Lung microvascular endothelial cell (primary cell): ENCODE data around the gene ERG. TPM values are rescaled to one million over a fixed set of nuclear protein-coding genes. Genes with fewer than 3 reads are reported as not detected.
A peak's percentile ranks its signal among the peaks of the same experiment; 100 is the strongest.

Source experiments
- DNase-seq, 2 donors: peaks; one replicate each; pipeline versions ENCODE4 v3.0.0 to v3.0.0-alpha.2; 2010; ENCODE audit warnings: low read depth in 2 of 2
- total RNA-seq: library from RNA; depleted of rRNA; stranded (reverse); fragments of >200 nt; gene quantifications from 2 replicates; pipeline ENCODE4 v1.2.1, GENCODE V29; 2014

ERG gene
- total RNA-seq, 1 donor from 2014 or later, result 50.8 TPM

- DNase-seq, result peak in 1 of 2 donors; percentile 21
Measured at GRCh38 chr21:38500073-38500472, 1.8 kb upstream of the ERG start.

- DNase-seq, result peak; percentile 66 to 94
Measured at GRCh38 chr21:38499296-38499695, 1.0 kb upstream of the ERG start.

GRCh38 chr21:38496224-38496623, 2.1 kb downstream of the ERG start:
- peak; percentile 60 to 79 for DNase-seq

GRCh38 chr21:38495696-38496095, 2.6 kb downstream of the ERG start:
- peak in 1 of 2 donors; percentile 53 for DNase-seq

- DNase-seq, result peak; percentile 50 to 53
Measured at GRCh38 chr21:38495242-38495641, 3.0 kb downstream of the ERG start.

- DNase-seq, result peak; percentile 76 to 77
Measured at GRCh38 chr21:38494703-38495102, 3.6 kb downstream of the ERG start.

GRCh38 chr21:38494251-38494642, 4.0 kb downstream of the ERG start:
- peak in 1 of 2 donors; percentile 42 for DNase-seq

GRCh38 chr21:38493549-38494250, 4.6 kb downstream of the ERG start:
- peak in 1 of 2 donors; percentile 66 for DNase-seq

- peak in 1 of 2 donors; percentile 35 for DNase-seq
Measured at GRCh38 chr21:38492007-38492406, 6.3 kb downstream of the ERG start.

GRCh38 chr21:38491536-38491935, 6.7 kb downstream of the ERG start:
- DNase-seq, result peak; percentile 65 to 70

- DNase-seq, result peak in 1 of 2 donors; percentile 60
Measured at GRCh38 chr21:38490411-38491020, 7.8 kb downstream of the ERG start.

GRCh38 chr21:38489729-38490128, 8.5 kb downstream of the ERG start:
- peak in 1 of 2 donors; percentile 34 for DNase-seq

- DNase-seq, result no peak
Measured at GRCh38 chr21:38489271-38489652, 9.0 kb downstream of the ERG start.

- DNase-seq, result peak; percentile 78 to 94
Measured at GRCh38 chr21:38488640-38489270, 9.5 kb downstream of the ERG start.

- DNase-seq, result peak in 1 of 2 donors; percentile 53
Measured at GRCh38 chr21:38487901-38488639, 10.2 kb downstream of the ERG start.

GRCh38 chr21:38486706-38487105, 11.6 kb downstream of the ERG start:
- DNase-seq, result no peak

GRCh38 chr21:38486221-38486620, 12.1 kb downstream of the ERG start:
- DNase-seq, result peak; percentile 69 to 86

GRCh38 chr21:38479641-38480525, 18.4 kb downstream of the ERG start:
- no peak for DNase-seq

- peak in 1 of 2 donors; percentile 81 for DNase-seq
Measured at GRCh38 chr21:38478782-38479181, 19.5 kb downstream of the ERG start.

GRCh38 chr21:38477226-38477625, 21.1 kb downstream of the ERG start:
- peak in 1 of 2 donors; percentile 76 for DNase-seq

GRCh38 chr21:38476385-38476784, 21.9 kb downstream of the ERG start:
- DNase-seq, result peak; percentile 96 to 99
